HG03039 (cell line): Measurements from ENCODE around the gene SNX15.

Experiments used
- ATAC-seq: cut with Tn5 transposase; IDR thresholded peaks from one replicate; pipeline ENCODE4 v1.9.1; 2021; ENCODE audit warnings: mild to moderate bottlenecking, moderate library complexity; ENCODE audit not compliant: unreplicated experiment

The SNX15 gene

DNA sequence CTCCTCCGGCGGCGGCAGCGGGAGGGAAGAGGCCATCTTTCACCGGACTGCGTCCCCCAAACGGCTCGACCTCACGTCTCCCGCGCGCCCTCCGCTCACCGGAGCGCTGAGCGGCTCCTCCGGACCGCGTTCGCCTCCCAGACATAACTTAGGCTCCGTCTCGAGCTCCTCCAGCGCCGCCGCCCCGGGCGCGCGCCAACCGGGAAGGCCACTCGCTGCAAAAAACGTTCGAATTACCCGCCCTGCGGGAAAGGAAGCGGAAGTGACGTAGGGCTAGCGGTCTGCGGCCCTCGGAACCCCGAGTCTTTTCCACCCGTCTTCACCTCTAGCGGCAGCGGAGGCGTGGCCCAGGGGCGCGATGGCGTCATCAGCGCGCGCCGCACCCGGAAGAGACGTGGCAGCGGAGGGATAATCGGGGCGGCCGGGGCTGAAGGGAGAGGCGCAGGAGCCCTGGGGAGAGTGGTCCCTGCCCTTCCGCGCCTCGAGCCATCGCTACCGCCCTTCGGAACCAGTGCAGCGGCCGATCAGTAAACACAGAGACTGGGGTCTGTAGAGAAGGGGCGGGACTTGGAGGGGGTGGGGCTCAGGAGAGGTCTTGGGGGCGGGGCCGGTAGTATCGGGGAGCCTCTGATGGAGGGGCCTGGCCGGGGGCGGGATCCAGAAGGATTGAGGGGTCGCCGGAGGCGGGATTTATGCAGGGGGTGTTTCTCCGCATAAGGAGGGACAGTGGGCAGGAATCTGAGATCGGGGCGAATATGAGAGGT is 56.8 kb downstream of the SNX15 start, which contains the start of the genes CDCA5 and ZFPL1:
Gene CDCA5 (minus strand): TSS at position 207 of the 764 bp plus-strand sequence. CDS start 62 bp downstream, at position 145.
Gene ZFPL1 (plus strand): TSS at position 389 of the 764 bp plus-strand sequence. CDS start 477 bp downstream, outside the sequence.
- ATAC-seq = peak; percentile 71

DNA sequence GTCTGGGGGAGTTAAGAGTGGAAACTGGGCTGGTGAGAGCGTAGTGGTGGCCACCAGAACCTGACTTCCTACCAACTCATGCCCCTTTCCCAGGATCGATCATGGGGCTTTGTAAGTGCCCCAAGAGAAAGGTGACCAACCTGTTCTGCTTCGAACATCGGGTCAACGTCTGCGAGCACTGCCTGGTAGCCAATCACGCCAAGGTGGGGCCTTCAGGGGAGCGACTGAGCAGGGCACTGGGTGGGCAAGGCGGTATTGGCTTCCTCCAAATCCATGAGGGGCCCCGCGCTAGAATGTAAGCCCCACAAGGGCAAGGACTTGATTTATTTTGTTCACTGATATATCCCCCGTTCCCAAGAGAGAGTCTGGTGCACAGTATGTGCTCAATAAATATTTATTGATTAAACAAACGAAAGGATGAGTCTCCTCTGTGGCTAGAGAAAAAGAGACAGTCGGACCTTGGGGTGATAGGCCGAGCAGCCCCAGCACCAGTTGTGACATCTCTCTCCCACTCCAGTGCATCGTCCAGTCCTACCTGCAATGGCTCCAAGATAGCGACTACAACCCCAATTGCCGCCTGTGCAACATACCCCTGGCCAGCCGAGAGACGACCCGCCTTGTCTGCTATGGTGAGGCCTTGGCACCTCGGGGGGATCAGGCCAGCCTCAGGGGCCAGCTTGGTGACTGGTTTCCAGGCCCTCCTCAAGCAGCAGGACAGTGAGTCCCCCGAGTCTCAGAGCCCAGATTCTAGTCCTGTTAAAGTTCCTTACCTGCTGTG is 57.5 kb downstream of the SNX15 start:
- no peak for ATAC-seq

GRCh38 chr11:65085446-65085845 is 58.2 kb downstream of the SNX15 start:
- no peak for ATAC-seq

DNA sequence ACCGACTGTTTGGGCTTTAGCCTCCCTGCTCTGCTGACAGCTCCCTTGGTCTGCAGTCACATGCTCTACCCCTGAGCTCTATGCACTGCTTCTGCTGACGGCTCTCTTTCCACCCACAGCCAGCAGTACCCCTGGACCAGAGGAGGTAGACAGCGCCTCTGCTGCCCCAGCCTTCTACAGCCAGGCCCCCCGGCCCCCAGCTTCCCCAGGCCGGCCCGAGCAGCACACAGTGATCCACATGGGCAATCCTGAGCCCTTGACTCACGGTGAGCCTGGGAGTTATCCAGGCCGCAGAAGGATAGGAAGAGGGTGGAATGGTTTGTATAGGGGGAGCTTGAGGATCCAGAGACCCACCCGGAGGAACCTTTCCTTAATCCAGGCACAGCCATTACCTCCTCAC is 59.6 kb downstream of the SNX15 start:
- no peak for ATAC-seq

GRCh38 chr11:65087216-65087615 is 60.0 kb downstream of the SNX15 start:
- ATAC-seq = no peak

GRCh38 chr11:65087827-65088226 is 60.6 kb downstream of the SNX15 start:
- ATAC-seq = no peak

- no peak for ATAC-seq
Observed at GRCh38 chr11:65089621-65090020, 62.4 kb downstream of the SNX15 start.
